HL-60 (cell line): Measurements from ENCODE around the gene CHRNA1.

Experiments
- DNase-seq, 2 experiments: peaks; one replicate each; pipeline ENCODE4 v3.0.0-alpha.2; 2010 to 2020; ENCODE audit warnings: low read depth in 1 of 2, low spot score in 1 of 2
- H3K27ac ChIP-seq: fragments of 250-450 bp; sonication (Bioruptor Pico); replicated peaks from 2 replicates; pipeline ENCODE4 v1.5.1; 2020; ENCODE audit warnings: mild to moderate bottlenecking, moderate library complexity
- H3K27me3 ChIP-seq: fragments of 250-450 bp; sonication (Bioruptor Pico); 2 replicates; pipeline ENCODE4 v1.5.1; 2021; ENCODE audit warnings: mild to moderate bottlenecking, moderate library complexity; ENCODE audit not compliant: insufficient read depth, poor library complexity, severe bottlenecking
- H3K4me3 ChIP-seq: replicated peaks from 2 replicates; pipeline ENCODE4 v1.5.1; 2011; ENCODE audit warnings: mild to moderate bottlenecking, control low read depth, low read length; ENCODE audit not compliant: insufficient read depth
- GABPA ChIP-seq: IDR thresholded peaks from 2 replicates; pipeline ENCODE4 v1.6.1; 2012; ENCODE audit warnings: low read depth
- POLR2AphosphoS5 ChIP-seq: IDR thresholded peaks from 2 replicates; pipeline ENCODE4 v1.6.1; 2012; ENCODE audit warnings: low read depth
- SPI1 ChIP-seq: IDR thresholded peaks from 2 replicates; pipeline ENCODE4 v1.6.1; 2012; ENCODE audit warnings: low read depth, mild to moderate bottlenecking, borderline replicate concordance
- TF ChIP-seq, protein P1 (sequence below): IDR thresholded peaks from one replicate; pipeline ENCODE4 v1.5.1; 2011; ENCODE audit warnings: low read length, control low read depth, inconsistent platforms; ENCODE audit not compliant: insufficient read depth
- TF ChIP-seq, protein P2 (sequence below): IDR thresholded peaks from 2 replicates; pipeline ENCODE4 v1.6.1; 2012; ENCODE audit warnings: low read depth; ENCODE audit not compliant: insufficient replicate concordance

The CHRNA1 gene

DNA sequence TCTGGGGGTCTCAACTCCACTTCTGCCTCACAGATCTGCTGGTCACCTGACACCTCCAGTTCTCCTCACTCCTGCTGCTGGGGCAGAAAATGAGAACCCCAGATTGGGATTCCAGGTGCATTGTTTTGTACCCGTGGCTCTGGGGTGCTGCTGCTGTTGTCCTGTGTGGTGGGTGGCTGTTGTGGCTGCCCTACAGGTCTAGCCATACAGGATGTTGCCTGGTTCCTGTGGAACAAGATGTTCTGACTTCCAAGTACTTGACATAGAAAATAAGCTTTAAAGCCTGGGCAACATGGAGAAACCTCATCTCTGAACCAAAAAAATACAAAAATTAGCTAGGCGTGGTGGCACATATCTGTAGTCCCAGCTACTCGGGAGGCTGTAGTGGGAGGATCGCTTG is 38.1 kb downstream of the CHRNA1 start:
- no peak overlapping the region for H3K27ac ChIP-seq
- no peak overlapping the region for H3K4me3 ChIP-seq
- peaks cover 23% of the 10 kb centered on the region for H3K27me3 ChIP-seq
- TF ChIP-seq GABPA (no peak), SPI1 (no peak), POLR2AphosphoS5 (no peak)
- TF ChIP-seq, protein P1, sequence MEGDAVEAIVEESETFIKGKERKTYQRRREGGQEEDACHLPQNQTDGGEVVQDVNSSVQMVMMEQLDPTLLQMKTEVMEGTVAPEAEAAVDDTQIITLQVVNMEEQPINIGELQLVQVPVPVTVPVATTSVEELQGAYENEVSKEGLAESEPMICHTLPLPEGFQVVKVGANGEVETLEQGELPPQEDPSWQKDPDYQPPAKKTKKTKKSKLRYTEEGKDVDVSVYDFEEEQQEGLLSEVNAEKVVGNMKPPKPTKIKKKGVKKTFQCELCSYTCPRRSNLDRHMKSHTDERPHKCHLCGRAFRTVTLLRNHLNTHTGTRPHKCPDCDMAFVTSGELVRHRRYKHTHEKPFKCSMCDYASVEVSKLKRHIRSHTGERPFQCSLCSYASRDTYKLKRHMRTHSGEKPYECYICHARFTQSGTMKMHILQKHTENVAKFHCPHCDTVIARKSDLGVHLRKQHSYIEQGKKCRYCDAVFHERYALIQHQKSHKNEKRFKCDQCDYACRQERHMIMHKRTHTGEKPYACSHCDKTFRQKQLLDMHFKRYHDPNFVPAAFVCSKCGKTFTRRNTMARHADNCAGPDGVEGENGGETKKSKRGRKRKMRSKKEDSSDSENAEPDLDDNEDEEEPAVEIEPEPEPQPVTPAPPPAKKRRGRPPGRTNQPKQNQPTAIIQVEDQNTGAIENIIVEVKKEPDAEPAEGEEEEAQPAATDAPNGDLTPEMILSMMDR = no peak
- TF ChIP-seq, protein P2, sequence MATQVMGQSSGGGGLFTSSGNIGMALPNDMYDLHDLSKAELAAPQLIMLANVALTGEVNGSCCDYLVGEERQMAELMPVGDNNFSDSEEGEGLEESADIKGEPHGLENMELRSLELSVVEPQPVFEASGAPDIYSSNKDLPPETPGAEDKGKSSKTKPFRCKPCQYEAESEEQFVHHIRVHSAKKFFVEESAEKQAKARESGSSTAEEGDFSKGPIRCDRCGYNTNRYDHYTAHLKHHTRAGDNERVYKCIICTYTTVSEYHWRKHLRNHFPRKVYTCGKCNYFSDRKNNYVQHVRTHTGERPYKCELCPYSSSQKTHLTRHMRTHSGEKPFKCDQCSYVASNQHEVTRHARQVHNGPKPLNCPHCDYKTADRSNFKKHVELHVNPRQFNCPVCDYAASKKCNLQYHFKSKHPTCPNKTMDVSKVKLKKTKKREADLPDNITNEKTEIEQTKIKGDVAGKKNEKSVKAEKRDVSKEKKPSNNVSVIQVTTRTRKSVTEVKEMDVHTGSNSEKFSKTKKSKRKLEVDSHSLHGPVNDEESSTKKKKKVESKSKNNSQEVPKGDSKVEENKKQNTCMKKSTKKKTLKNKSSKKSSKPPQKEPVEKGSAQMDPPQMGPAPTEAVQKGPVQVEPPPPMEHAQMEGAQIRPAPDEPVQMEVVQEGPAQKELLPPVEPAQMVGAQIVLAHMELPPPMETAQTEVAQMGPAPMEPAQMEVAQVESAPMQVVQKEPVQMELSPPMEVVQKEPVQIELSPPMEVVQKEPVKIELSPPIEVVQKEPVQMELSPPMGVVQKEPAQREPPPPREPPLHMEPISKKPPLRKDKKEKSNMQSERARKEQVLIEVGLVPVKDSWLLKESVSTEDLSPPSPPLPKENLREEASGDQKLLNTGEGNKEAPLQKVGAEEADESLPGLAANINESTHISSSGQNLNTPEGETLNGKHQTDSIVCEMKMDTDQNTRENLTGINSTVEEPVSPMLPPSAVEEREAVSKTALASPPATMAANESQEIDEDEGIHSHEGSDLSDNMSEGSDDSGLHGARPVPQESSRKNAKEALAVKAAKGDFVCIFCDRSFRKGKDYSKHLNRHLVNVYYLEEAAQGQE = no peak
- DNase-seq = no peak

DNA sequence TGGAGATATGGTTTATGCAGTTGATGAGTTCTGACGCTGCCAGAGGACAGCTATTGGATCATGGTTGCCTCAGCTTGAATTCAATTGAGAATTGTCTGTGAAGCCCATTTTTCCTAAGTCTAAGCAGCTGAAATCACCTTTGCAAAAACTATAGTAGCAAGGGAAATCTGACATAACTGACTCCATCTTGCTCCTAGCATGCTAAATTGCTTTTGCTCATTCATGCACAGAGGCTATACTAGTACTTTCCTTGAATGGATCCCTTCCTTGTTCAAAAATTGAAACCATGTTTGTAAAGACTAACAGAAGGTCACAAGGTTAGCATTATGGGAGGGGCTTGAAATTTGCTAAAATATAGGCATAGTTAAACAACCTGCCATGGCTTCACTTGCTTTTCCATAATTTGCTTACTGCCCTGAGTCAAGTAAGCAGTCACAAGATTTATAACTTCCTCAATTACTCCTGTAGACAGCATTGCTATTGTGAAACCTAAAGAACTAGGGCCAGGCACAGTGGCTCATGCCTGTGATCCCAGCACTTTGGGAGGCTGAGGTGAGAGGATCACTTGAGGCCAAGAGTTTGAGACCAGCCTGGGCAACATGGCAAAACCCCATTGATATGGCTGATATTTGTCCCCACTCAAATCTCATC is 41.2 kb downstream of the CHRNA1 start:
- Histone ChIP-seq H3K27ac (no peak overlapping the region), H3K4me3 (no peak overlapping the region), H3K27me3 (no peaks in the 10 kb centered on the region)
- peak in 1 of 2 experiments; percentile 33 for DNase-seq
- TF ChIP-seq, protein P1 = no peak
- TF ChIP-seq POLR2AphosphoS5 (no peak), SPI1 (no peak), GABPA (no peak)
- TF ChIP-seq, protein P2 = no peak

DNA sequence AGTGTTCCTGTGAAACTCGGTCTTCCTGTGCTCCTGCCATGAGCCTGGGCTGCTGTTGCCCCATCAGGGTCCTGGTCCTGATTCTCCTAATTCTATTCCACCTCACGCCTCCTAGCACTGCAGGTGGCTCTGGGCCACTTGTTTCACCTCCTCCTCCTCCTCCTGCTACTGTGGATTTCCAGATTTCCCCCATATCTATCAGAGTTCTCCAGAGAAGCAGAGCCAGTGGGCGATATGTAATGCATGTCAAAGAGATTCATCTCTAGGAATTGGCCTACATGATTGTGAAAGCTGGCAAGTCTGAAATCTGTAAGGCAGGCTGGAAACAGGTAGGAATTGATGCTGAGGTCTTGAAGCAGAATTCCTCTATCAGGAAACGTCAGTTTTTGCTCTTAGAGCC is 45.3 kb downstream of the CHRNA1 start:
- no peak overlapping the region for H3K27ac ChIP-seq
- no peaks in the 10 kb centered on the region for H3K27me3 ChIP-seq
- DNase-seq = no peak
- no peak overlapping the region for H3K4me3 ChIP-seq
- TF ChIP-seq, protein P1 = no peak
- TF ChIP-seq GABPA = no peak
- TF ChIP-seq, protein P2 = no peak
- TF ChIP-seq POLR2AphosphoS5 = no peak
- TF ChIP-seq SPI1 = no peak
